ENCODE data around the gene ZNF385C. TPM values are rescaled to one million over a fixed set of nuclear protein-coding genes. Genes with fewer than 3 reads are reported as not detected.

Gene ZNF385C
- total and polyA plus RNA-seq, 2 of the 13 experiments (the other 11 are each of a cell fraction or from before 2014, with no cell fraction given) = 2.3 to 6.1 TPM

GRCh38 chr17:42101513-42102292, 3.4 kb upstream of the ZNF385C start (continued):
- TF ChIP-seq, protein P1, sequence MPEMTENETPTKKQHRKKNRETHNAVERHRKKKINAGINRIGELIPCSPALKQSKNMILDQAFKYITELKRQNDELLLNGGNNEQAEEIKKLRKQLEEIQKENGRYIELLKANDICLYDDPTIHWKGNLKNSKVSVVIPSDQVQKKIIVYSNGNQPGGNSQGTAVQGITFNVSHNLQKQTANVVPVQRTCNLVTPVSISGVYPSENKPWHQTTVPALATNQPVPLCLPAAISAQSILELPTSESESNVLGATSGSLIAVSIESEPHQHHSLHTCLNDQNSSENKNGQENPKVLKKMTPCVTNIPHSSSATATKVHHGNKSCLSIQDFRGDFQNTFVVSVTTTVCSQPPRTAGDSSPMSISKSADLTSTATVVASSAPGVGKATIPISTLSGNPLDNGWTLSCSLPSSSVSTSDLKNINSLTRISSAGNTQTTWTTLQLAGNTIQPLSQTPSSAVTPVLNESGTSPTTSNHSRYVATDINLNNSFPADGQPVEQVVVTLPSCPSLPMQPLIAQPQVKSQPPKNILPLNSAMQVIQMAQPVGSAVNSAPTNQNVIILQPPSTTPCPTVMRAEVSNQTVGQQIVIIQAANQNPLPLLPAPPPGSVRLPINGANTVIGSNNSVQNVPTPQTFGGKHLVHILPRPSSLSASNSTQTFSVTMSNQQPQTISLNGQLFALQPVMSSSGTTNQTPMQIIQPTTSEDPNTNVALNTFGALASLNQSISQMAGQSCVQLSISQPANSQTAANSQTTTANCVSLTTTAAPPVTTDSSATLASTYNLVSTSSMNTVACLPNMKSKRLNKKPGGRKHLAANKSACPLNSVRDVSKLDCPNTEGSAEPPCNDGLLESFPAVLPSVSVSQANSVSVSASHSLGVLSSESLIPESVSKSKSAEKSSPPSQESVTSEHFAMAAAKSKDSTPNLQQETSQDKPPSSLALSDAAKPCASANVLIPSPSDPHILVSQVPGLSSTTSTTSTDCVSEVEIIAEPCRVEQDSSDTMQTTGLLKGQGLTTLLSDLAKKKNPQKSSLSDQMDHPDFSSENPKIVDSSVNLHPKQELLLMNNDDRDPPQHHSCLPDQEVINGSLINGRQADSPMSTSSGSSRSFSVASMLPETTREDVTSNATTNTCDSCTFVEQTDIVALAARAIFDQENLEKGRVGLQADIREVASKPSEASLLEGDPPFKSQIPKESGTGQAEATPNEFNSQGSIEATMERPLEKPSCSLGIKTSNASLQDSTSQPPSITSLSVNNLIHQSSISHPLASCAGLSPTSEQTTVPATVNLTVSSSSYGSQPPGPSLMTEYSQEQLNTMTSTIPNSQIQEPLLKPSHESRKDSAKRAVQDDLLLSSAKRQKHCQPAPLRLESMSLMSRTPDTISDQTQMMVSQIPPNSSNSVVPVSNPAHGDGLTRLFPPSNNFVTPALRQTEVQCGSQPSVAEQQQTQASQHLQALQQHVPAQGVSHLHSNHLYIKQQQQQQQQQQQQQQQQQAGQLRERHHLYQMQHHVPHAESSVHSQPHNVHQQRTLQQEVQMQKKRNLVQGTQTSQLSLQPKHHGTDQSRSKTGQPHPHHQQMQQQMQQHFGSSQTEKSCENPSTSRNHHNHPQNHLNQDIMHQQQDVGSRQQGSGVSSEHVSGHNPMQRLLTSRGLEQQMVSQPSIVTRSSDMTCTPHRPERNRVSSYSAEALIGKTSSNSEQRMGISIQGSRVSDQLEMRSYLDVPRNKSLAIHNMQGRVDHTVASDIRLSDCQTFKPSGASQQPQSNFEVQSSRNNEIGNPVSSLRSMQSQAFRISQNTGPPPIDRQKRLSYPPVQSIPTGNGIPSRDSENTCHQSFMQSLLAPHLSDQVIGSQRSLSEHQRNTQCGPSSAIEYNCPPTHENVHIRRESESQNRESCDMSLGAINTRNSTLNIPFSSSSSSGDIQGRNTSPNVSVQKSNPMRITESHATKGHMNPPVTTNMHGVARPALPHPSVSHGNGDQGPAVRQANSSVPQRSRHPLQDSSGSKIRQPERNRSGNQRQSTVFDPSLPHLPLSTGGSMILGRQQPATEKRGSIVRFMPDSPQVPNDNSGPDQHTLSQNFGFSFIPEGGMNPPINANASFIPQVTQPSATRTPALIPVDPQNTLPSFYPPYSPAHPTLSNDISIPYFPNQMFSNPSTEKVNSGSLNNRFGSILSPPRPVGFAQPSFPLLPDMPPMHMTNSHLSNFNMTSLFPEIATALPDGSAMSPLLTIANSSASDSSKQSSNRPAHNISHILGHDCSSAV (CRISPR knock-in tag; IDR thresholded peaks at IDR 0.05; ENCODE audit: borderline replicate concordance) = no peak
- TF ChIP-seq ISX (CRISPR knock-in tag; conservative IDR thresholded peaks at IDR 0.05) = no peak
- peak; percentile 76 for TF ChIP-seq ZBTB7B (CRISPR knock-in tag; IDR thresholded peaks at IDR 0.05)
- TF ChIP-seq ZNF562 (CRISPR knock-in tag; IDR thresholded peaks at IDR 0.05; ENCODE audit: borderline replicate concordance) = no peak
- no peak for TF ChIP-seq ZNF713 (CRISPR knock-in tag; IDR thresholded peaks at IDR 0.05)
- TF ChIP-seq CCAR2 (optimal IDR thresholded peaks at IDR 0.05; ENCODE audit: low read depth, low read length) = no peak
- no peak for TF ChIP-seq ZNF780A (CRISPR knock-in tag; IDR thresholded peaks at IDR 0.05)
- peak; percentile 41; the same call in 1 of the 2 replicates for TF ChIP-seq ZKSCAN8 (CRISPR knock-in tag; IDR thresholded peaks at IDR 0.05; ENCODE audit: borderline replicate concordance)
- no peak for TF ChIP-seq ADNP (CRISPR knock-in tag; IDR thresholded peaks at IDR 0.05)
- TF ChIP-seq, protein P2, sequence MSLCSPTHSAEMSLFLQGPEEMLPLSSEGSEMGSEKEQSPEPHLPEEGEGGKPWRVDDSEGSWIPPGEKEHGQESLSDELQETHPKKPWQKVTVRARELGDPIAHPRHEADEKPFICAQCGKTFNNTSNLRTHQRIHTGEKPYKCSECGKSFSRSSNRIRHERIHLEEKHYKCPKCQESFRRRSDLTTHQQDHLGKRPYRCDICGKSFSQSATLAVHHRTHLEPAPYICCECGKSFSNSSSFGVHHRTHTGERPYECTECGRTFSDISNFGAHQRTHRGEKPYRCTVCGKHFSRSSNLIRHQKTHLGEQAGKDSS (CRISPR knock-in tag; IDR thresholded peaks at IDR 0.05; ENCODE audit: borderline replicate concordance, low read depth) = peak; percentile 55; the same call in 1 of the 2 replicates
- TF ChIP-seq HNRNPL (IDR thresholded peaks at IDR 0.05; ENCODE audit: low read depth, low read length) = 0 out of 2 replicates have a peak, but pooled peaks have one; percentile 56
- TF ChIP-seq NFKB2 (CRISPR knock-in tag; IDR thresholded peaks at IDR 0.05; ENCODE audit: borderline replicate concordance) = no peak; the same call in 1 of the 2 replicates
- no peak for TF ChIP-seq ZSCAN22 (CRISPR knock-in tag; IDR thresholded peaks at IDR 0.05)
- no peak for TF ChIP-seq ZNF430 (CRISPR knock-in tag; IDR thresholded peaks at IDR 0.05)
- no peak for TF ChIP-seq ZNF883 (CRISPR knock-in tag; IDR thresholded peaks at IDR 0.05; ENCODE audit: not compliant biosample characterization)
- no peak for TF ChIP-seq ZNF556 (CRISPR knock-in tag; IDR thresholded peaks at IDR 0.05; ENCODE audit: borderline replicate concordance)
- TF ChIP-seq ZFP62 (CRISPR knock-in tag; IDR thresholded peaks at IDR 0.05) = no peak
- no peak for TF ChIP-seq ZNF10 (CRISPR knock-in tag; IDR thresholded peaks at IDR 0.05; ENCODE audit: borderline replicate concordance, low read depth)
- TF ChIP-seq ZNF792 (CRISPR knock-in tag; IDR thresholded peaks at IDR 0.05) = 0 out of 2 replicates have a peak, but pooled peaks have one; percentile 51
- TF ChIP-seq, protein P3, sequence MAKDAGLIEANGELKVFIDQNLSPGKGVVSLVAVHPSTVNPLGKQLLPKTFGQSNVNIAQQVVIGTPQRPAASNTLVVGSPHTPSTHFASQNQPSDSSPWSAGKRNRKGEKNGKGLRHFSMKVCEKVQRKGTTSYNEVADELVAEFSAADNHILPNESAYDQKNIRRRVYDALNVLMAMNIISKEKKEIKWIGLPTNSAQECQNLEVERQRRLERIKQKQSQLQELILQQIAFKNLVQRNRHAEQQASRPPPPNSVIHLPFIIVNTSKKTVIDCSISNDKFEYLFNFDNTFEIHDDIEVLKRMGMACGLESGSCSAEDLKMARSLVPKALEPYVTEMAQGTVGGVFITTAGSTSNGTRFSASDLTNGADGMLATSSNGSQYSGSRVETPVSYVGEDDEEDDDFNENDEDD (CRISPR knock-in tag; IDR thresholded peaks at IDR 0.05; ENCODE audit: borderline replicate concordance) = no peak
- TF ChIP-seq FOSL2 (CRISPR knock-in tag; IDR thresholded peaks at IDR 0.05) = peak; percentile 80
